HepG2 (cell line): ENCODE data around the gene RHBDL3.

ENCODE experiments used
- ESRRA ChIP-seq: sonication (generic); formaldehyde crosslinking; IDR thresholded peaks from 2 replicates; pipeline ENCODE4 v1.5.1; 2020; ENCODE audit warnings: mild to moderate bottlenecking, low read depth, missing genetic modification reagents
- HNF4G ChIP-seq, 2 experiments: sonication (generic) in 1 of 2; formaldehyde crosslinking in 1 of 2; IDR thresholded peaks; 2 replicates each; pipeline versions ENCODE4 v1.4.0 to v1.6.1; 2011 to 2020; ENCODE audit warnings: borderline replicate concordance in 2 of 2, low read depth in 2 of 2, mild to moderate bottlenecking in 2 of 2, low read length in 1 of 2, missing genetic modification reagents in 1 of 2, moderate library complexity in 1 of 2
- SMAD3 ChIP-seq: sonication (generic); formaldehyde crosslinking; IDR thresholded peaks from 2 replicates; pipeline ENCODE4 v1.4.0; 2020; ENCODE audit warnings: missing genetic modification reagents
- TF ChIP-seq, protein P1 (sequence below): sonication (generic); formaldehyde crosslinking; IDR thresholded peaks from 2 replicates; pipeline ENCODE4 v1.5.0; 2020; ENCODE audit warnings: missing genetic modification reagents
- TF ChIP-seq, protein P2 (sequence below): sonication (generic); formaldehyde crosslinking; IDR thresholded peaks from 2 replicates; pipeline ENCODE4 v1.4.0; 2020; ENCODE audit warnings: missing genetic modification reagents
- TF ChIP-seq, protein P3 (sequence below): sonication (generic); formaldehyde crosslinking; IDR thresholded peaks from 2 replicates; pipeline ENCODE4 v1.5.0; 2020; ENCODE audit warnings: mild to moderate bottlenecking, missing genetic modification reagents, moderate library complexity

DNA sequence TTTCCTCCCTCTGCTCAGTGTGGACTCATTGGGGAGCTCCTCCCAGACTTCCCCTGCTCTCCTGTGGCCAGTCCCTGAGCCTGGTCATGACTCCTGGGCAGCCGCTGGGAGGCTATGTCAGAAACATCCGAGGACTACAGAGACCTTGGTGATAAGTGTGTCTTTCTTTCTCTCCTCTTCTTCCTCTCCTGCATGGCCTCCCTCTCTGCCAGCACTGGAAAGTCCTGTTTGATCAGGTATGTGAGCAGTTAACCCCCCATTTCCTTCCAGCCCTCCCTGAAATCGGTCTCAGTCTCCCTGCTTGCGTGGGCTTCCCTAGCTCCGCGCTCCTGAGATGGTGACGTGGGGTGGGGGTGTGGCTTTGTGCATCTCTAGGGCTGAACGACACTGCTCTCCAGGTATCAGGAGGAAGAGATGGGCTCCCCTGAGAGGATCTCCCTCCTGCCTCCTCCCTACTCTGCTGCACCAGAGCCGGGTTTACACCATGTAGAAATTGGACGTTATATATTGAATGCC is 2.1 kb downstream of the RHBDL3 start:
- no peak for TF ChIP-seq HNF4G (IDR thresholded peaks at IDR 0.05; ENCODE audit: borderline replicate concordance, low read depth, low read length)
- no peak for TF ChIP-seq HNF4G (CRISPR knock-in tag; IDR thresholded peaks at IDR 0.05; ENCODE audit: borderline replicate concordance, low read depth)
- no peak for TF ChIP-seq SMAD3 (CRISPR knock-in tag)
- TF ChIP-seq, protein P1, sequence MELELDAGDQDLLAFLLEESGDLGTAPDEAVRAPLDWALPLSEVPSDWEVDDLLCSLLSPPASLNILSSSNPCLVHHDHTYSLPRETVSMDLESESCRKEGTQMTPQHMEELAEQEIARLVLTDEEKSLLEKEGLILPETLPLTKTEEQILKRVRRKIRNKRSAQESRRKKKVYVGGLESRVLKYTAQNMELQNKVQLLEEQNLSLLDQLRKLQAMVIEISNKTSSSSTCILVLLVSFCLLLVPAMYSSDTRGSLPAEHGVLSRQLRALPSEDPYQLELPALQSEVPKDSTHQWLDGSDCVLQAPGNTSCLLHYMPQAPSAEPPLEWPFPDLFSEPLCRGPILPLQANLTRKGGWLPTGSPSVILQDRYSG = no peak
- TF ChIP-seq, protein P2, sequence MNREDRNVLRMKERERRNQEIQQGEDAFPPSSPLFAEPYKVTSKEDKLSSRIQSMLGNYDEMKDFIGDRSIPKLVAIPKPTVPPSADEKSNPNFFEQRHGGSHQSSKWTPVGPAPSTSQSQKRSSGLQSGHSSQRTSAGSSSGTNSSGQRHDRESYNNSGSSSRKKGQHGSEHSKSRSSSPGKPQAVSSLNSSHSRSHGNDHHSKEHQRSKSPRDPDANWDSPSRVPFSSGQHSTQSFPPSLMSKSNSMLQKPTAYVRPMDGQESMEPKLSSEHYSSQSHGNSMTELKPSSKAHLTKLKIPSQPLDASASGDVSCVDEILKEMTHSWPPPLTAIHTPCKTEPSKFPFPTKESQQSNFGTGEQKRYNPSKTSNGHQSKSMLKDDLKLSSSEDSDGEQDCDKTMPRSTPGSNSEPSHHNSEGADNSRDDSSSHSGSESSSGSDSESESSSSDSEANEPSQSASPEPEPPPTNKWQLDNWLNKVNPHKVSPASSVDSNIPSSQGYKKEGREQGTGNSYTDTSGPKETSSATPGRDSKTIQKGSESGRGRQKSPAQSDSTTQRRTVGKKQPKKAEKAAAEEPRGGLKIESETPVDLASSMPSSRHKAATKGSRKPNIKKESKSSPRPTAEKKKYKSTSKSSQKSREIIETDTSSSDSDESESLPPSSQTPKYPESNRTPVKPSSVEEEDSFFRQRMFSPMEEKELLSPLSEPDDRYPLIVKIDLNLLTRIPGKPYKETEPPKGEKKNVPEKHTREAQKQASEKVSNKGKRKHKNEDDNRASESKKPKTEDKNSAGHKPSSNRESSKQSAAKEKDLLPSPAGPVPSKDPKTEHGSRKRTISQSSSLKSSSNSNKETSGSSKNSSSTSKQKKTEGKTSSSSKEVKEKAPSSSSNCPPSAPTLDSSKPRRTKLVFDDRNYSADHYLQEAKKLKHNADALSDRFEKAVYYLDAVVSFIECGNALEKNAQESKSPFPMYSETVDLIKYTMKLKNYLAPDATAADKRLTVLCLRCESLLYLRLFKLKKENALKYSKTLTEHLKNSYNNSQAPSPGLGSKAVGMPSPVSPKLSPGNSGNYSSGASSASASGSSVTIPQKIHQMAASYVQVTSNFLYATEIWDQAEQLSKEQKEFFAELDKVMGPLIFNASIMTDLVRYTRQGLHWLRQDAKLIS = no peak
- TF ChIP-seq, protein P3, sequence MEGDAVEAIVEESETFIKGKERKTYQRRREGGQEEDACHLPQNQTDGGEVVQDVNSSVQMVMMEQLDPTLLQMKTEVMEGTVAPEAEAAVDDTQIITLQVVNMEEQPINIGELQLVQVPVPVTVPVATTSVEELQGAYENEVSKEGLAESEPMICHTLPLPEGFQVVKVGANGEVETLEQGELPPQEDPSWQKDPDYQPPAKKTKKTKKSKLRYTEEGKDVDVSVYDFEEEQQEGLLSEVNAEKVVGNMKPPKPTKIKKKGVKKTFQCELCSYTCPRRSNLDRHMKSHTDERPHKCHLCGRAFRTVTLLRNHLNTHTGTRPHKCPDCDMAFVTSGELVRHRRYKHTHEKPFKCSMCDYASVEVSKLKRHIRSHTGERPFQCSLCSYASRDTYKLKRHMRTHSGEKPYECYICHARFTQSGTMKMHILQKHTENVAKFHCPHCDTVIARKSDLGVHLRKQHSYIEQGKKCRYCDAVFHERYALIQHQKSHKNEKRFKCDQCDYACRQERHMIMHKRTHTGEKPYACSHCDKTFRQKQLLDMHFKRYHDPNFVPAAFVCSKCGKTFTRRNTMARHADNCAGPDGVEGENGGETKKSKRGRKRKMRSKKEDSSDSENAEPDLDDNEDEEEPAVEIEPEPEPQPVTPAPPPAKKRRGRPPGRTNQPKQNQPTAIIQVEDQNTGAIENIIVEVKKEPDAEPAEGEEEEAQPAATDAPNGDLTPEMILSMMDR (CRISPR knock-in tag) = no peak
- TF ChIP-seq ESRRA (CRISPR knock-in tag) = no peak
